Heart left ventricle (tissue), 16 donors: ENCODE data around the gene ARRDC2. TPM values are rescaled to one million over a fixed set of nuclear protein-coding genes. Genes with fewer than 3 reads are reported as not detected.

Experiments used
- ATAC-seq, 4 donors: fragments of 200-7000 bp; cut with Tn5 transposase; one replicate each; pipeline ENCODE4 v1.9.1; 2020 to 2022; ENCODE audit warnings: moderate library complexity in 4 of 4, mild to moderate bottlenecking in 3 of 4, moderate number of reproducible peaks in 1 of 4
- DNase-seq, 5 donors: peaks; one replicate each; pipeline ENCODE4 v3.0.0-alpha.2; 2020
- H3K27ac ChIP-seq, 12 donors: fragments of 200-600 bp; sonication (generic) in 4 of 12; one replicate each; pipeline versions ENCODE4 v1.5.0 to v1.8.0; 2016 to 2022; ENCODE audit warnings: mild to moderate bottlenecking in 2 of 12
- H3K27me3 ChIP-seq, 9 donors: fragments of 200-600 bp; sonication (generic) in 2 of 9; one replicate each; pipeline versions ENCODE4 v1.5.1 to v1.8.0; 2016 to 2022; ENCODE audit warnings: mild to moderate bottlenecking in 3 of 9
- H3K36me3 ChIP-seq, 9 donors: fragments of 200-600 bp; sonication (generic) in 2 of 9; one replicate each; pipeline versions ENCODE4 v1.5.0 to v1.8.0; 2018 to 2022; ENCODE audit warnings: mild to moderate bottlenecking in 2 of 9
- H3K4me1 ChIP-seq, 12 donors: fragments of 200-600 bp; sonication (generic) in 4 of 12; one replicate each; pipeline versions ENCODE4 v1.5.0 to v1.8.0; 2016 to 2022; ENCODE audit warnings: mild to moderate bottlenecking in 3 of 12
- H3K4me3 ChIP-seq, 12 donors: fragments of 200-600 bp; sonication (generic) in 4 of 12; one replicate each; pipeline versions ENCODE4 v1.5.0 to v1.8.0; 2017 to 2022; ENCODE audit warnings: mild to moderate bottlenecking in 9 of 12, moderate library complexity in 4 of 12
- H3K9me3 ChIP-seq, 12 donors: fragments of 200-600 bp; sonication (generic) in 4 of 12; one replicate each; pipeline versions ENCODE4 v1.5.0 to v1.8.0; 2016 to 2022; ENCODE audit warnings: mild to moderate bottlenecking in 1 of 12
- CTCF ChIP-seq, 12 donors: fragments of 200-600 bp; sonication (generic) in 4 of 12; IDR thresholded peaks; one replicate each; pipeline versions ENCODE4 v1.5.0 to v1.8.0; 2018 to 2022; ENCODE audit warnings: antibody characterized with exemption in 12 of 12, mild to moderate bottlenecking in 5 of 12
- POLR2A ChIP-seq, 2 donors: fragments of 450-650 bp; IDR thresholded peaks; one replicate each; pipeline ENCODE4 v1.6.1; 2017; ENCODE audit warnings: antibody characterized with exemption in 2 of 2, mild to moderate bottlenecking in 2 of 2, moderate library complexity in 2 of 2
- WGBS, 4 donors: extraction: QIAGEN DNeasy Blood & Tissue Kit in 2 of 4; methylation state at CpG; one replicate each; pipeline versions ENCODE4 v1.1.5 to v1.1.7; 2013 to 2018; 5-methylcytosine and 5-hydroxymethylcytosine counted together
- intact Hi-C, 10 donors: fragments of 100-400 bp; cut with DNase I; formaldehyde crosslinking; loops; one replicate each; pipeline versions ENCODE4 v1.11.1 to v1.14.2; 2022
- polyA plus RNA-seq, 2 donors: library from polyadenylated mRNA; stranded (reverse); fragments of 200-250 nt; gene quantifications; one replicate each; pipeline ENCODE4 v1.2.3, GENCODE V29; 2013
- total RNA-seq, 9 donors: library from RNA; depleted of rRNA in 2 of 9; stranded (reverse); fragments of >200 nt in 2 of 9; fragmentation: NEBNext Ultra II Directional in 3 of 9; extraction: Animal tissue kit (Norgen Biotek cat#: 25700) in 3 of 9; gene quantifications; one replicate each; pipeline versions ENCODE4 v1.1.0 to v1.2.4, GENCODE V29; 2016 to 2023
- donor health status: ischemic (EF 13 %, LVEDD 7.1; RV severe dilation, severe dysfunction).
- donor health status: healthy with polysubstance abuse.
- donor health status: DM: no; HTN: yes; CAD: no.
- donor health status: DM: no; HTN: no; CAD: no.
- donor health status: ischemic (EF 25% LVEDD 6.9; RV normal size, moderate dysfunction).
- donor health status: ischemic (EF 25% LVEDD 5.7; RV mildly dilated, moderate dysfunction).
- donor health status: healthy.
- donor health status: DM: yes; HTN: yes; CAD: no.
- donor health status: ischemic (EF 35%, LVEDD 5.7; RV mildly dilated, moderate dysfunction).
- donor health status: nonischemic (EF 11% LVEDD 7.7; RV severe dilation, severe dysfunction).
- donor health status: DM: yes; HTN: yes; CAD: no.
- donor health status: PGD.
- donor health status: ischemic (EF 29% LVEDD 5.4; RV normal size, mild dysfunction).
- donor health status: nonischemic (EF 23%, LVEDD 6.1; RV moderate dilation, normal function).

ARRDC2 gene
- total and polyA plus RNA-seq, 11 donors = 5.8 to 35.5 (median 14.3) TPM

DNA sequence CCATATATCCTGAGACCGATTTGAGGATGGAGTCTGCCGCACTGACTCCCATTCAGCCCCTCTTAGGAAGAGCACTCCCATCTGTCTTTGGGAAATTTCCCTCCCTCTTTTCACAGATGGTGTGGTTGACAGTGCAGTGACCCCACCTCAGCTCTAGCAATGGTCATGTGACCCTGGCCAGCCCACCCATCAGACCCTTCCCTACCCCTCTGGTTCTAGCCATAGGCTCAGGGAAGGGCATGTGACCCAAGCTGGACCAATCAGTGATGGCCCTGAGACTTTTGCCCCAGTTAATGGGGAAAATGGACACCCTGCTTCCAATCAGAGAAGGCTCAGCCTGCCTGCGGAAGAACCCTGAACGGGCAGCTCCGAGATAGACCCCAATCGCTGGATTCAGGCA lies 52.5 kb downstream of the ARRDC2 start:
- H3K4me3 ChIP-seq = no peak overlapping the region
- DNase-seq (no peak), ATAC-seq (no peak)
- no peaks in the 10 kb centered on the region for H3K36me3 ChIP-seq
- no peak for TF ChIP-seq POLR2A (IDR thresholded peaks at IDR 0.05)
- TF ChIP-seq CTCF (IDR thresholded peaks at IDR 0.05) = no peak
- H3K9me3 ChIP-seq = no peaks in the 10 kb centered on the region
- H3K27ac ChIP-seq = no peak overlapping the region
- peaks cover 0 to 16% (median 10%) of the 10 kb centered on the region in 12 donors for H3K4me1 ChIP-seq
- intact Hi-C loops = no loop called here
- WGBS, 4 donors = 78 to 84% (median 81%) methylated on average over 6 of the region's 6 CpGs
- H3K27me3 ChIP-seq = peaks cover 0 to 9% (median 0%) of the 10 kb centered on the region in 9 donors

GRCh38 chr19:18062028-18062427 lies 54.1 kb downstream of the ARRDC2 start:
- Histone ChIP-seq H3K4me3 (no peak overlapping the region), H3K4me1 (peaks cover 0 to 16% (median 10%) of the 10 kb centered on the region in 12 donors), H3K9me3 (no peaks in the 10 kb centered on the region), H3K36me3 (no peaks in the 10 kb centered on the region), H3K27me3 (peaks cover 0 to 12% (median 0%) of the 10 kb centered on the region in 9 donors), H3K27ac (no peak overlapping the region)
- DNase-seq (no peak), ATAC-seq (no peak)
- TF ChIP-seq CTCF (IDR thresholded peaks at IDR 0.05) = no peak
- no peak for TF ChIP-seq POLR2A (IDR thresholded peaks at IDR 0.05)
- intact Hi-C loops = no loop called here
- WGBS, 4 donors = 44 to 55% (median 50%) methylated on average over 8 of the region's 8 CpGs

DNA sequence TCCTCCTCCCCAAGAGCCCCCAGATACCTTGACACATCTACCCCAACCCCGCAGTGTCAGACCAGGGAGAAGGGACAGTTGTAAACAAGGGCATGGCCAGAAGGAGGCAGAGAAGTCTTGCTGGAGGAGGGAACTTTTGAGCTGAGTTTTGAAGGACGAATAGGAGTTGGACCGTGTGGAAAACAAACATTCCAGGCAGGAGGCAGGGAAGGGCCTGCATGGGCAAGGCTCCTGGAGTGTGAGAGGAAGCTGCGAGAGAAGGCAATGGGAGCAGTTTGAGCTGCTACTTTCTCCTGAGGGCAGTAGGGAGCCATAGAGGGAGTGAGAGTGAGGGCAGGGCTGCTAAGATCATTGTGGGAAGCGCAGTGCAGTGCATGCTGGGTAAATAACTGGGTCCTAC lies 55.5 kb downstream of the ARRDC2 start:
- TF ChIP-seq CTCF (IDR thresholded peaks at IDR 0.05) = no peak
- Histone ChIP-seq H3K36me3 (no peaks in the 10 kb centered on the region), H3K27me3 (peaks cover 0 to 12% (median 0%) of the 10 kb centered on the region in 9 donors), H3K27ac (no peak overlapping the region), H3K4me3 (no peak overlapping the region), H3K4me1 (peaks cover 0 to 4% (median 3%) of the 10 kb centered on the region in 12 donors), H3K9me3 (no peaks in the 10 kb centered on the region)
- intact Hi-C loops = no loop called here
- DNase-seq (no peak), ATAC-seq (no peak)
- WGBS, 4 donors = 73 to 82% (median 76%) methylated on average over 5 of the region's 5 CpGs

Other genes with a start within 250 kb of the ARRDC2 start
- gene B3GNT3, start 213.0 kb upstream of the ARRDC2 start, total RNA-seq = not detected
- not detected for gene B3GNT3, start 213.0 kb upstream of the ARRDC2 start, polyA plus RNA-seq
- gene INSL3, start 186.7 kb upstream of the ARRDC2 start, total RNA-seq = under 1 TPM in 1 of 9 donors, not detected in 8; 0.56 TPM
- not detected for gene INSL3, start 186.7 kb upstream of the ARRDC2 start, polyA plus RNA-seq
- 10 to 100 TPM in 1 of 9 donors, 1 to 10 TPM in 7, under 1 TPM in 1; 0.77 to 29.2 (median 1.8) TPM for gene JAK3, start 160.2 kb upstream of the ARRDC2 start, total RNA-seq
- 1 to 10 TPM in 1 of 2 donors, under 1 TPM in 1; 0.99 to 1.1 TPM for gene JAK3, start 160.2 kb upstream of the ARRDC2 start, polyA plus RNA-seq
- 1,000 to 10,000 TPM in 2 of 9 donors, 100 to 1,000 TPM in 7; 566 to 1,124 (median 752) TPM for gene RPL18A, start 148.3 kb upstream of the ARRDC2 start, total RNA-seq
- 1,000 to 10,000 TPM in 1 of 2 donors, 100 to 1,000 TPM in 1; 787 to 2,031 TPM for gene RPL18A, start 148.3 kb upstream of the ARRDC2 start, polyA plus RNA-seq
- gene SLC5A5, start 136.2 kb upstream of the ARRDC2 start, total RNA-seq = not detected
- not detected for gene SLC5A5, start 136.2 kb upstream of the ARRDC2 start, polyA plus RNA-seq
- 100 to 1,000 TPM in 1 of 9 donors, 10 to 100 TPM in 8; 45.4 to 115 (median 66.1) TPM for gene CCDC124, start 75.2 kb upstream of the ARRDC2 start, total RNA-seq
- 100 to 1,000 TPM; 157 to 195 TPM for gene CCDC124, start 75.2 kb upstream of the ARRDC2 start, polyA plus RNA-seq
- under 1 TPM in 2 of 9 donors, not detected in 7; 0.07 to 0.27 TPM for gene KCNN1, start 41.1 kb upstream of the ARRDC2 start, total RNA-seq
- under 1 TPM; 0.03 to 0.08 TPM for gene KCNN1, start 41.1 kb upstream of the ARRDC2 start, polyA plus RNA-seq
- gene IL12RB1, start 78.8 kb downstream of the ARRDC2 start, total RNA-seq = 1 to 10 TPM in 2 of 9 donors, under 1 TPM in 5, not detected in 2; 0.40 to 8.1 (median 0.66) TPM
- under 1 TPM; 0.19 to 0.35 TPM for gene IL12RB1, start 78.8 kb downstream of the ARRDC2 start, polyA plus RNA-seq
- gene MAST3, start 89.6 kb downstream of the ARRDC2 start, total RNA-seq = 1 to 10 TPM; 2.8 to 9.8 (median 5.2) TPM
- gene MAST3, start 89.6 kb downstream of the ARRDC2 start, polyA plus RNA-seq = 1 to 10 TPM; 1.5 to 2.9 TPM
- 10 to 100 TPM; 17.9 to 28.6 (median 24.6) TPM for gene PIK3R2, start 145.0 kb downstream of the ARRDC2 start, total RNA-seq
- 1 to 10 TPM; 4.0 to 7.1 TPM for gene PIK3R2, start 145.0 kb downstream of the ARRDC2 start, polyA plus RNA-seq
- gene IFI30, start 165.6 kb downstream of the ARRDC2 start, total RNA-seq = 100 to 1,000 TPM in 2 of 9 donors, 10 to 100 TPM in 4, 1 to 10 TPM in 3; 9.0 to 455 (median 15.2) TPM
- gene IFI30, start 165.6 kb downstream of the ARRDC2 start, polyA plus RNA-seq = 10 to 100 TPM in 1 of 2 donors, 1 to 10 TPM in 1; 8.9 to 27.1 TPM
- gene MPV17L2, start 185.0 kb downstream of the ARRDC2 start, total RNA-seq = 10 to 100 TPM; 10.6 to 37.4 (median 14.8) TPM
- gene MPV17L2, start 185.0 kb downstream of the ARRDC2 start, polyA plus RNA-seq = 10 to 100 TPM; 24.7 to 59.3 TPM
- 10 to 100 TPM in 8 of 9 donors, 1 to 10 TPM in 1; 6.9 to 39.2 (median 31.5) TPM for gene RAB3A, start 195.9 kb downstream of the ARRDC2 start, total RNA-seq
- 10 to 100 TPM; 17.2 to 20.1 TPM for gene RAB3A, start 195.9 kb downstream of the ARRDC2 start, polyA plus RNA-seq
- 1 to 10 TPM in 5 of 9 donors, under 1 TPM in 3, not detected in 1; 0.16 to 3.6 (median 1.1) TPM for gene PDE4C, start 218.3 kb downstream of the ARRDC2 start, total RNA-seq
- gene PDE4C, start 218.3 kb downstream of the ARRDC2 start, polyA plus RNA-seq = 1 to 10 TPM in 1 of 2 donors, under 1 TPM in 1; 0.82 to 4.6 TPM